GM12875 (cell line): ENCODE results near the gene MRPL23.

Source experiments
- H3K4me3 ChIP-seq: one replicate; pipeline ENCODE4 v1.5.1; 2011; ENCODE audit warnings: low read depth, low read length, control low read depth
- TF ChIP-seq, protein P1 (sequence below): IDR thresholded peaks from 2 replicates; pipeline ENCODE4 v1.5.1; 2011; ENCODE audit warnings: low read depth, mild to moderate bottlenecking, control low read depth, inconsistent platforms, low read length, moderate library complexity, borderline replicate concordance; ENCODE audit not compliant: insufficient read depth

MRPL23 gene

DNA sequence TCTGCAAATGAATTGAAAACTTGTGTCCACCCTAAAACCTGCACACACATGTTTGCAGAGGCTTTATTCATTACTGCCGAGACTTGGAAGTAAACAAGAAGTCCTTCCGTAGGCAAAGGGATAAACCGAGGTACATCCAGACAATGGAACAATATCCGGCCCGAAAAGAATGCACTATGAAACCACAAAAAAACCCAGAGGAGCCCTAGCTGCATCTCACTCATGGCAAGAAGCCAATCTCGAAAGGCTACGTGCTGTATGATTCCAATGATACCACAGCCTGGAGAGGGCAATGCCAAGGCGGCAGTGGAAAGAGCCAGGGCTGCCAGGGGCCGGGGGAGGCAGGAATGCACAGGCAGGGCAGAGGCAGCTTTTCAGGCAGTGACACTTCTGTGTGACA lies 3.2 kb upstream of the MRPL23 start:
- H3K4me3 ChIP-seq = no peak overlapping the region
- TF ChIP-seq, protein P1, sequence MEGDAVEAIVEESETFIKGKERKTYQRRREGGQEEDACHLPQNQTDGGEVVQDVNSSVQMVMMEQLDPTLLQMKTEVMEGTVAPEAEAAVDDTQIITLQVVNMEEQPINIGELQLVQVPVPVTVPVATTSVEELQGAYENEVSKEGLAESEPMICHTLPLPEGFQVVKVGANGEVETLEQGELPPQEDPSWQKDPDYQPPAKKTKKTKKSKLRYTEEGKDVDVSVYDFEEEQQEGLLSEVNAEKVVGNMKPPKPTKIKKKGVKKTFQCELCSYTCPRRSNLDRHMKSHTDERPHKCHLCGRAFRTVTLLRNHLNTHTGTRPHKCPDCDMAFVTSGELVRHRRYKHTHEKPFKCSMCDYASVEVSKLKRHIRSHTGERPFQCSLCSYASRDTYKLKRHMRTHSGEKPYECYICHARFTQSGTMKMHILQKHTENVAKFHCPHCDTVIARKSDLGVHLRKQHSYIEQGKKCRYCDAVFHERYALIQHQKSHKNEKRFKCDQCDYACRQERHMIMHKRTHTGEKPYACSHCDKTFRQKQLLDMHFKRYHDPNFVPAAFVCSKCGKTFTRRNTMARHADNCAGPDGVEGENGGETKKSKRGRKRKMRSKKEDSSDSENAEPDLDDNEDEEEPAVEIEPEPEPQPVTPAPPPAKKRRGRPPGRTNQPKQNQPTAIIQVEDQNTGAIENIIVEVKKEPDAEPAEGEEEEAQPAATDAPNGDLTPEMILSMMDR = no peak

DNA sequence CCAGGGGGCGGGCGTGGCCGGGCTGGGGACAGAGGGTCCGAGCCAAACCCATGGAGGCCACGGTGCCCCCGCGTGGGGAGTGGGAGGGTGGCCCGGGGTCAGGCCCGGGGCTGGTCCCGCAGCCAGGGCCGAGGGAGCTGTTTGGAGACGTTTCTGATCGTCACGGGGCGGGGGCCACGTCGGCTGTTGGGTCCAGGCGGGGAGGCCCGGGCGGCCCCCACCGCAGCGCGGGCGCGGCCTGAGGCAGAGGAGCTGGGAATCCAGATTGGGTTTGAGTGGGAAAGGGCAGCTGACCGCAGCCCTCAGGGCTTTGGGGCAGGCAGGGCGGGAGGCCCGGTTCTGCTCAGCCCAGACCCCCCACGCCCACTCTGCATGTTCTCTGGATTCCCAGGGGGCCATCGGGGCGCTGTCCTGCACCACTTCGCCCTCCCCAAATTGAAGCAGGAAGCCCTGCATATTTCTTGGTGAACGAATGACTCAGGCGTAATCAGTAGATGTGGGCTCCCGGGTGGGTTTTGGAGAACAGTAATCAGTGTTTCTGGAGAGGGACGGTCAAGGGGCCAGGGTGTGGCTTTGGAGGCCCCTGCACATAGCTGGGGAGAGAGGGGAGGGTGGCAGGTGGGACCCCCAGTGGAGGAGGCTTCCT lies 583 bp downstream of the MRPL23 start:
- TF ChIP-seq, protein P1 = no peak
- no peak overlapping the region for H3K4me3 ChIP-seq

DNA sequence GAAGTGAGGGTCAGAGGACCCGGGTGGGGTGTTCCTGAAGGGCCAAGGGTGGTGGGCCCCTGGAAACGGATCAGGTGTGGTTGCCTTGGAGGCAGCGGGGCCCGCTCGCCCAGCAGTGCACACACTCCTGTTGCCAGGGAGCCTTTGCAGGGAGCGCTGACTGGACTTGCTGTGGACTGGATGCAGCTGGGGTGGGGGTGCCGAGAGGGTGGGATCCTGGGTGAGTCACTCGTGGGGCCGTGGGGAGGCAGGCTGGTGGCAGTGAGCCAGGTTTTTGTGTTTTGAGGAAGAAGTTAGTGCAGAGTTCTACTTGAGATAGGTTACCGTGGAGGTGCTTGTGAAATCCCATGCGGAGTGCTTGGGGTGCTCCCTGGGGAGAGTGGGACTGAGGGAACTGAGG lies 1.3 kb downstream of the MRPL23 start:
- TF ChIP-seq, protein P1 = no peak
- H3K4me3 ChIP-seq = no peak overlapping the region

DNA sequence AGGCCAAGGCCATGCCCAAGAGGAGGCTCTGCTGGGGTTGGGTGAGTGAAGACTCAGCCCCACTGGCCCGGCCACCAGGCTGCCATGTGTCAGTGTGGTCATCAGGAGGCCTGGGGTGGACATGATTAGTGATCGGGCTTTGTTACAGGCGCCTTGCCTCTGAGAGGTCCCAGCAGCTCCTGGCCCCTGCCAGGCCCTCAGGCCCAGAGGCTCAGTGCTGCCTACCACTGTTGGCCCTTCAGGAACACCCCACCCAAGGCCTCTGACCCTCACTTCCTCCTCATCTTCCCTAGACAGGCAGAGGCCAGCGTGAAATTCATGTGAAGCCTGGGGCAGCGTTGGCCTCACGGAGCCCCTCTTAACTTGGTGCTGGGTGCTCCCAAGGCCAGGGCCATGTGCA lies 2.2 kb downstream of the MRPL23 start:
- no peak overlapping the region for H3K4me3 ChIP-seq
- TF ChIP-seq, protein P1 = no peak

DNA sequence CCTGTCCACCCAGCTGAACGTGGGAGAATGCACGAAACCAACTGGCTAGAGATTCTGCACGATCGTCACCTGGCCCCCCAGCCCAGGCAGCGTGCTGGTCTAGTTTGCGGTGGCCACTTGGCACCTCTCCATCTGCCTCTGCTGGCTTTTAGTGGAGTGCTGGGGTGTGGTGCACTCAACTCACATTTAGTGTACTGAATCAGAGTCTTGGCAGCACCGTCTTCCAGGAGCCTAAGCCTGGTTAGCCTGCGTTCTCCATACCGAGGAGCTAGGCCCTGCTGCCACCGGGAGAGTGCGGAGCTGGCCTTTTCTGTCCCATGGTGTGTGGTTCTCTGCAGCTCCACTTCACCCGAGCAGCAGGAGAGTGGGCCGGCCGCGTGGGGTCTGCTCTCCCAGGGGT lies 2.8 kb downstream of the MRPL23 start:
- H3K4me3 ChIP-seq = no peak overlapping the region
- TF ChIP-seq, protein P1 = no peak

DNA sequence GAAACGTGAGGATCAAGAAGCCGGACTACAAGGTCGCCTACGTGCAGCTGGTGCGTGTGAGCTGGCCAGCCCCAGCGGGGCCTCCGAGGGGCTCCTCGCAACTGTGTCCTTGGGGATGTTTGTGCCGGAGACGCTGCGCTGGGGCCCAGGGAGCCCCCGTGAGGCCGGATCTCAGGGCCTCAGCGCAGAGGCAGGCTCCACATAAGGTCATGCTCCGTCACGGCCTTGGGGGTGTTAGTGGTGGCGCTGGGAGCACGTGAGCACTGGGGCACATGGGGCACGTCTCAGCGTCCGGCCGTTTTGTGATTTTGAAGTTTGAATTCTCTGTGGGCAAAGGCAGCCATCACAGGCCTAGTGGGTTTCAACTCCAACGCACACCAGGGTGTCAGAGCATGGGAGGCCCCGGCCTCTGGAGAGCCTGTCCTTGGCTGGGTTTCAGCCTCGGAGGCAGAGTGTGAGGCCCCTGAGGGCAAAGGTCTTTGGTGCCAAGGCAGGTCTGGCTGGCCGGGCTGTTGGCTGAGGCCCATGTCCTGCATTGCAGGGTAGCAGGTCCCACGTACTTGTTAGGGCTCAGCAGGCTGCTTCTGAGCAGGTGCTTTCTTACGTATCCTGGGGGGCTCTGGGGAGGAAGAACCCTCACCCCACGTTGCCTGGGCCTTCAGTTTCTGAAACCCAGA lies 5.8 kb downstream of the MRPL23 start:
- TF ChIP-seq, protein P1 = no peak
- no peak overlapping the region for H3K4me3 ChIP-seq
